Mesenchymal stem cell (in vitro differentiated cells and primary cell): ENCODE results near the gene CUX1.
"Not testable (repeated sequence)": the region's sequence is repeated elsewhere in the genome, so short reads cannot be mapped to it uniquely, and the experiment has no call there.

Source experiments
- DNase-seq: peaks from one replicate; pipeline ENCODE4 v3.0.0-alpha.2; 2013
- H2AFZ ChIP-seq: one replicate; pipeline ENCODE4 v1.6.1; 2013; ENCODE audit warnings: low read depth, mild to moderate bottlenecking, control low read depth, inconsistent platforms, low read length, moderate library complexity
- H2AK5ac ChIP-seq: 2 replicates; pipeline ENCODE4 v1.6.1; 2013; ENCODE audit warnings: low read length, moderate library complexity, mild to moderate bottlenecking, inconsistent platforms; ENCODE audit not compliant: severe bottlenecking
- H2BK120ac ChIP-seq: one replicate; pipeline ENCODE4 v1.6.1; 2013; ENCODE audit warnings: low read depth, mild to moderate bottlenecking, inconsistent platforms, low read length, moderate library complexity
- H2BK12ac ChIP-seq, 2 experiments: one replicate each; pipeline ENCODE4 v1.6.1; 2013; ENCODE audit warnings: inconsistent platforms in 2 of 2, low read length in 2 of 2, mild to moderate bottlenecking in 2 of 2, moderate library complexity in 2 of 2, control low read depth in 1 of 2
- H2BK15ac ChIP-seq: one replicate; pipeline ENCODE4 v1.6.1; 2013; ENCODE audit warnings: mild to moderate bottlenecking, low read depth, inconsistent platforms; ENCODE audit not compliant: poor library complexity, severe bottlenecking
- H2BK5ac ChIP-seq: 2 replicates; pipeline ENCODE4 v1.6.1; 2013; ENCODE audit warnings: low read depth, mild to moderate bottlenecking, low read length, control low read depth, inconsistent platforms; ENCODE audit not compliant: poor library complexity, severe bottlenecking
- H3K14ac ChIP-seq, 2 experiments: one replicate each; pipeline ENCODE4 v1.6.1; 2013; ENCODE audit warnings: inconsistent platforms in 2 of 2, low read length in 2 of 2, control low read depth in 1 of 2, mild to moderate bottlenecking in 1 of 2, moderate library complexity in 1 of 2
- H3K18ac ChIP-seq, 2 experiments: one replicate each; pipeline ENCODE4 v1.6.1; 2013; ENCODE audit warnings: inconsistent platforms in 2 of 2, low read length in 2 of 2, control low read depth in 1 of 2, low read depth in 1 of 2, mild to moderate bottlenecking in 1 of 2
- H3K23ac ChIP-seq, 2 experiments: one replicate each; pipeline ENCODE4 v1.6.1; 2013; ENCODE audit warnings: inconsistent platforms in 2 of 2, low read length in 2 of 2, mild to moderate bottlenecking in 2 of 2, moderate library complexity in 2 of 2, control low read depth in 1 of 2
- H3K27ac ChIP-seq: 2 replicates; pipeline ENCODE4 v1.5.1; 2013; ENCODE audit warnings: mild to moderate bottlenecking, moderate library complexity, low read length, control low read depth, inconsistent platforms; ENCODE audit not compliant: poor library complexity, severe bottlenecking
- H3K27me3 ChIP-seq, 2 experiments: 2 replicates each; pipeline versions ENCODE4 v1.6.1 to v1.7.0; 2013; ENCODE audit warnings: low read length in 2 of 2, mild to moderate bottlenecking in 2 of 2, moderate library complexity in 2 of 2, control low read depth in 1 of 2, inconsistent platforms in 1 of 2; ENCODE audit not compliant: control insufficient read depth in 1 of 2, insufficient read depth in 1 of 2
- H3K36me3 ChIP-seq, 2 experiments: 2 replicates each; pipeline versions ENCODE4 v1.6.1 to v1.7.0; 2013; ENCODE audit warnings: low read length in 2 of 2, control low read depth in 1 of 2, inconsistent platforms in 1 of 2, low read depth in 1 of 2, mild to moderate bottlenecking in 1 of 2; ENCODE audit not compliant: insufficient read depth in 2 of 2, control insufficient read depth in 1 of 2
- H3K4ac ChIP-seq, 2 experiments: one replicate each; pipeline ENCODE4 v1.6.1; 2013; ENCODE audit warnings: inconsistent platforms in 2 of 2, low read length in 2 of 2, mild to moderate bottlenecking in 2 of 2, moderate library complexity in 2 of 2, control low read depth in 1 of 2, low read depth in 1 of 2
- H3K4me1 ChIP-seq: 2 replicates; pipeline ENCODE4 v1.6.1; 2013; ENCODE audit warnings: low read depth, low read length, control low read depth; ENCODE audit not compliant: control insufficient read depth, insufficient read depth
- H3K4me2 ChIP-seq: 2 replicates; pipeline ENCODE4 v1.6.1; 2013; ENCODE audit warnings: low read length, mild to moderate bottlenecking, inconsistent platforms; ENCODE audit not compliant: poor library complexity, severe bottlenecking
- H3K4me3 ChIP-seq, 2 experiments: 2 replicates each; pipeline versions ENCODE4 v1.5.1 to v1.7.0; 2013; ENCODE audit warnings: low read length in 2 of 2, mild to moderate bottlenecking in 2 of 2, control low read depth in 1 of 2, low read depth in 1 of 2; ENCODE audit not compliant: insufficient read depth in 1 of 2
- H3K79me1 ChIP-seq: replicated peaks from 2 replicates; pipeline ENCODE4 v1.6.1; 2013; ENCODE audit warnings: mild to moderate bottlenecking, control low read depth, low read length, inconsistent platforms; ENCODE audit not compliant: poor library complexity, severe bottlenecking
- H3K9ac ChIP-seq: 2 replicates; pipeline ENCODE4 v1.7.0; 2013; ENCODE audit warnings: mild to moderate bottlenecking, low read length, moderate library complexity
- H3K9me3 ChIP-seq: 2 replicates; pipeline ENCODE4 v1.7.0; 2013; ENCODE audit warnings: mild to moderate bottlenecking, low read length; ENCODE audit not compliant: control insufficient read depth
- H4K8ac ChIP-seq: one replicate; pipeline ENCODE4 v1.6.1; 2013; ENCODE audit warnings: inconsistent platforms, mild to moderate bottlenecking, low read length, moderate library complexity
- H4K91ac ChIP-seq: one replicate; pipeline ENCODE4 v1.6.1; 2013; ENCODE audit warnings: mild to moderate bottlenecking, low read length, inconsistent platforms
- WGBS: methylation state at CpG from one replicate; pipeline ENCODE4 v1.1.7; 2013; ENCODE audit warnings: mixed read lengths; 5-methylcytosine and 5-hydroxymethylcytosine counted together

Gene CUX1

GRCh38 chr7:101790566-101791293 is 26.7 kb upstream of the CUX1 start:
- 85% methylated on average over 9 of the region's 10 CpGs for WGBS

GRCh38 chr7:101792051-101792681 is 25.3 kb upstream of the CUX1 start:
- H4K8ac ChIP-seq: no peak overlapping the region
- H3K27me3 ChIP-seq: peaks cover 0 to 14% of the 10 kb centered on the region in 2 experiments
- WGBS: 61% methylated on average over 5 of the region's 9 CpGs

More at GRCh38 chr7:101790566-101791293, 26.7 kb upstream of the CUX1 start:
- no peak overlapping the region for H3K4me2 ChIP-seq
- no peak overlapping the region for H2BK15ac ChIP-seq
- peaks cover 0 to 20% of the 10 kb centered on the region in 2 experiments for H3K27me3 ChIP-seq
- H4K91ac ChIP-seq: no peak overlapping the region
- H3K36me3 ChIP-seq: no peaks in the 10 kb centered on the region
- no peak overlapping the region for H2BK120ac ChIP-seq
- peaks cover 2% of the 10 kb centered on the region for H3K4me1 ChIP-seq
- H3K18ac ChIP-seq: no peak overlapping the region
- H3K9ac ChIP-seq: no peak overlapping the region
- no peak overlapping the region for H2BK12ac ChIP-seq
- H3K4me3 ChIP-seq: no peak overlapping the region
- H2BK5ac ChIP-seq: no peak overlapping the region
- peak overlapping the region; percentile 43 for H2AK5ac ChIP-seq
- peaks cover 5% of the 10 kb centered on the region for H3K9me3 ChIP-seq
- H3K4ac ChIP-seq: no peak overlapping the region
- H3K27ac ChIP-seq: no peak overlapping the region
- H4K8ac ChIP-seq: no peak overlapping the region
- no peak for DNase-seq
- no peak overlapping the region for H2AFZ ChIP-seq
- H3K23ac ChIP-seq: no peak overlapping the region
- H3K79me1 ChIP-seq: no peaks in the 10 kb centered on the region
- no peak overlapping the region for H3K14ac ChIP-seq

GRCh38 chr7:101792682-101793071 is 24.7 kb upstream of the CUX1 start:
- not testable (repeated sequence) for H3K4me3 ChIP-seq, H3K18ac ChIP-seq, H4K8ac ChIP-seq, H2BK120ac ChIP-seq, H2AFZ ChIP-seq, H3K79me1 ChIP-seq, H2BK12ac ChIP-seq, H3K9me3 ChIP-seq, H3K4ac ChIP-seq, H3K14ac ChIP-seq, H3K4me2 ChIP-seq, H3K23ac ChIP-seq, H3K36me3 ChIP-seq, H3K4me1 ChIP-seq, DNase-seq, H2BK15ac ChIP-seq, H4K91ac ChIP-seq, H2BK5ac ChIP-seq
- peak overlapping the region; percentile 58 for H2AK5ac ChIP-seq
- H3K27me3 ChIP-seq: peaks cover 0 to 16% of the 10 kb centered on the region in 2 experiments
- peak overlapping the region; percentile 63 for H3K27ac ChIP-seq
- 90% methylated on average over 4 of the region's 4 CpGs for WGBS
- H3K9ac ChIP-seq: peak overlapping the region; percentile 26

More at GRCh38 chr7:101792051-101792681, 25.3 kb upstream of the CUX1 start:
- Histone ChIP-seq H2AFZ (no peak overlapping the region), H3K9me3 (peaks cover 5% of the 10 kb centered on the region), H3K18ac (no peak overlapping the region), H2BK12ac (no peak overlapping the region), H3K79me1 (no peaks in the 10 kb centered on the region), H3K4me1 (peaks cover 2% of the 10 kb centered on the region), H3K23ac (no peak overlapping the region), H2BK15ac (no peak overlapping the region), H3K4ac (no peak overlapping the region), H3K27ac (peak overlapping the region; percentile 76), H3K14ac (no peak overlapping the region), H3K4me2 (no peak overlapping the region), H3K9ac (peak overlapping the region; percentile 26), H3K4me3 (no peak overlapping the region), H2BK120ac (no peak overlapping the region), H3K36me3 (no peaks in the 10 kb centered on the region), H4K91ac (no peak overlapping the region), H2AK5ac (no peak overlapping the region), H2BK5ac (no peak overlapping the region)
- no peak for DNase-seq

- H2BK15ac ChIP-seq: no peak overlapping the region
- no peak overlapping the region for H2AFZ ChIP-seq
- DNase-seq: no peak
- no peak overlapping the region for H2BK120ac ChIP-seq
- no peak overlapping the region for H3K4me2 ChIP-seq
- peaks cover 5% of the 10 kb centered on the region for H3K4me1 ChIP-seq
- H4K91ac ChIP-seq: no peak overlapping the region
- H3K9me3 ChIP-seq: no peaks in the 10 kb centered on the region
- H2BK5ac ChIP-seq: no peak overlapping the region
- H3K36me3 ChIP-seq: no peaks in the 10 kb centered on the region
- H3K23ac ChIP-seq: no peak overlapping the region
- no peak overlapping the region for H3K4me3 ChIP-seq
- peak overlapping the region in 1 of 2 experiments; percentile 22 for H3K14ac ChIP-seq
- H3K18ac ChIP-seq: no peak overlapping the region
- H2AK5ac ChIP-seq: no peak overlapping the region
- no peak overlapping the region for H3K4ac ChIP-seq
- no peak overlapping the region for H3K27ac ChIP-seq
- no peak overlapping the region for H2BK12ac ChIP-seq
- 93% methylated on average over 5 of the region's 5 CpGs for WGBS
- no peak overlapping the region for H3K9ac ChIP-seq
- H4K8ac ChIP-seq: no peak overlapping the region
- H3K79me1 ChIP-seq: no peaks in the 10 kb centered on the region
- peaks cover 0 to 24% of the 10 kb centered on the region in 2 experiments for H3K27me3 ChIP-seq
Measured at GRCh38 chr7:101795461-101795860, 22.0 kb upstream of the CUX1 start.
